ENCODE data around the gene TMEM86B.

The TMEM86B gene

GRCh38 chr19:55228403-55229031 is at the start of gene TMEM86B:
Gene TMEM86B, minus strand, starts transcription at chr19:55228763. Its CDS starts 22 bp downstream, at chr19:55228741.
- no peak for DNase-seq

- DNase-seq = no peak
Measured at GRCh38 chr19:55277494-55277893, 48.9 kb upstream of the TMEM86B start.

GRCh38 chr19:55276720-55277430 is 48.3 kb upstream of the TMEM86B start:
- no peak for DNase-seq

- peak in 1 of 2 experiments; percentile 77 for DNase-seq
Measured at GRCh38 chr19:55275851-55276719, 47.5 kb upstream of the TMEM86B start.

DNA sequence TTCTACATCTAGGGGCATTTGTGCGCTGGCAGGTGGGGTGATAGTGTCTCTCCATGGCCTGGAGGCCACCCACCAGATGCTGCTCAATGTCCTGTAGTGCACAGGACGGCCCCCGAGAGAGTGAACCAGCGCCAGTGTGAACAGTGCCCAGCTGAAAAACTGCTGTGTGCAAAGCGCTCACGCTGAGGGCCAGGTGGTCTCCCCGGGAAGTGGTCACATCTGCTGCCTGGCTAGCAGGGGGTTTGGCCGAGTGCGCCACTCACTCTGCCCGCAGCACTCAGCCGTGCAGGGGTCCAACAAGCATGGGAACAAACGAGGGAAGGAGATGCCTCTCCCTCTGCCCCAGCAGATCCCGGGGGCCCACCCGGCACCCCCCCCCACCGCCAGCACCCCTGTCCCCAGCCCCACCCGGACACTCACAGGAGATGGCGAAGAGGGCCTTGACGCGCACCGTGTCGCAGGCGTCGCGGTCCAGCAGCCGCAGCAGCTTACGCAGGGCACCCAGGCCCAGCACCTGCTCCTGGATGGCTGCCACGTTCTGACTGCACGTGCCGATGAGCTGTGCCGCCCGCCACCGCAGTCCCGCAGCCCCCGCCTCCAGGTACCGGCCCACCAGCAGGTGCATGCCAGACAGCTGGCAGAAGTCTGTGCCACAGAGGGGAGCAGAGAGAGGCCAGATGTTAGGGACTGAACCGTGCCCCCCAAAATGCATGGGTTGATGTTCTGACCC is 45.6 kb upstream of the TMEM86B start:
- peak; percentile 32 to 69 for DNase-seq

DNA sequence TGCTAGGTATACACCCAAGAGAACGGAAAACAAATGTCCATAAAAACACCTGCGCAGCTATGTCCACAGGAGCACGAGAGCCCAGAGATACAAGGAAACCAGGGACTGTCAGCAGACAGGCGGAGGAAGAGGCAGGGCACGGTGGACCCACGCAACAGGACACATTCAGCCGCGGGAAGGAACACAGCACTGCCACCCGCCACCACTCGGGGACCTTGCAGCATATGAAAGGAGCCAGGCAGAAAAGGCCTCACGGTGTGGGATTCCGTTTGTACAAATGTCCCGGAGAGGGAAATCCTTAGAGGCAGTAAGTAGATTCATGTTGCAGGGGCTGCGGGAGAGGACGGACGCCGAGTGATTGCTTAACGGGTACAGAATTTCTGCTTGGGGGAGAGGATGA is 43.6 kb upstream of the TMEM86B start:
- no peak for DNase-seq

DNA sequence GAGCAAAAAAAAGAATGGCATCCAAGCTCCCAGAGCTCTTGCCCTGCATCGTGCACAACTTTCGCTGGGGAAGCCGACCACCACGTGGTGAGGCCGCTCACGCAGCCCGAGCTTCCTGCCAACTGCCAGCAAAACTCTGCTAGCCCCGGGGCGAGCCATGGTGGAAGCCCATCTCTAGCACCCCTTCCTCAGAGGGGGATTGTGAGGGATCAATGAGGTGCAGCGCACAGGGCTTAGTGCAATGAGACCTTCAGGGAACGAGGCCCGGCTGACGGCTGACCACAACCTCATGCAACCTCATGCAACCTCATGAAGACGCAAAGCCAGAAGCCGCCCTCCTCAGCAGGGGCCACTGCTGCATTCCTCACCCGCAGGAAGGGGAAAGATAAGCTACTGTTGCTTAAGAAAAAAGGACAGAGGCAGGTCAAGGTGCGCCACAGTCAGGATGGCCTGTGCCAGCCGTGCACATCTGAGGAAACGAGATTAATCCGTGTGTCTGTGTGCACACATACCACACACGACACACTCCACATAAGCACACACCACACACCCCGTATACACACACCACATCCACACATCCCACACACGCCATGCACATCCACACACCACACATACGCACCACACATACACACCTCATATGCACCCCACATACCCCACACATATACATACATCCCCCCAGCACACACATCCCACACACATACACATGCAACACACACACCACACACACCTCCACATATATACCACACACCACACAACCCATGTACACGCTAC is 41.8 kb upstream of the TMEM86B start:
- DNase-seq = no peak

- DNase-seq = no peak
Measured at GRCh38 chr19:55269299-55269698, 40.7 kb upstream of the TMEM86B start.

DNA sequence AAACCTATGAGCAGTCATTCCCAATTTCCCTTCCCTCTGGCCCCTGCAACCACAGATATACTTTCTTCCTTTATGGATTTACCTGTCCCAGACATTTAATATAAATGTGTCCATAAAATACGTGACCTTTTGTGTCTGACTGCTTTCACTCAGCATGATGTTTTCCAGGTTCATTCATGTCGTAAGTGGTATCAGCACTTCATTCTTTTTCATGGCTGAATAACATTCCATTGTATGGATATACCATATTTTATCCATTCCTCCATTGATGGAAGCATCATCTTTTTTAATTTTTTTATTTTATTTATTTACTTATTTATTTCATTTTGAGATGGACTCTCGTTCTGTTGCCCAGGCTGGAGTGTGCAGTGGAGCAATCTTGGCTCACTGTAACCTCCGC is 38.3 kb upstream of the TMEM86B start:
- no peak for DNase-seq

- DNase-seq = no peak
Measured at GRCh38 chr19:55266404-55266803, 37.8 kb upstream of the TMEM86B start.

DNA sequence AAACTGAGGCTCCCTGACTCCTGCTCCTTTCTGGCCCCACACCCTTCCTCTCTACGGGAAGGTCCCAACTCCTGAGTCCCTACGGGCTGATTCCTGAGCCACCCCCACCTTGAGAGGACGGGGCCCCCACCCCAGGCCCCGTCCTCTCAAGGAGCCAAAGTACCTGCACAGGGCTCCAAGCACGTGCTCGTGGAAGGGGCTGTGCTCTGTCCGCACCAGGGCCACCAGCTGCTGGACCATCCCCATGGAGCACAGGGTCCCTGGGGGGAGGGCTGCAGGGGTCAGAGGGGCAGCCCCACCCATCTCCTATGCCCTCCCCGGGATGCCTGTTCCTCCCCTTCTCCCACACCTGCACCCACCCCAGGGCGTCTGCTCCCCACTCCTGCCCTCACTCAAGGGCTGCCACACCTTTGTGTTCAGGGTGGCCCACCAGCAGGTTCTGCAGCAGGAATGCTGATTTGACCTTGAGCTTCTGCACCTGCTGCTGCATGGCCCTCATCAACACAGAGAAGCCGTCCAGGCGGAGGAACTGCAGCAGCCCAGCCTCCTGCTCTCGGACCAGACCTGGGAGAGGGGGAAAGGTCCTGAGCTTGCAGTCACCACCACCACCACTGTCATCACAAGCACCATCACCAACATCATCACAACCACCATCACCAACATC is 37.3 kb upstream of the TMEM86B start:
- DNase-seq = no peak

- DNase-seq = no peak
Measured at GRCh38 chr19:55265173-55265572, 36.6 kb upstream of the TMEM86B start.

GRCh38 chr19:55264531-55264930 is 36.0 kb upstream of the TMEM86B start:
- DNase-seq = no peak

DNA sequence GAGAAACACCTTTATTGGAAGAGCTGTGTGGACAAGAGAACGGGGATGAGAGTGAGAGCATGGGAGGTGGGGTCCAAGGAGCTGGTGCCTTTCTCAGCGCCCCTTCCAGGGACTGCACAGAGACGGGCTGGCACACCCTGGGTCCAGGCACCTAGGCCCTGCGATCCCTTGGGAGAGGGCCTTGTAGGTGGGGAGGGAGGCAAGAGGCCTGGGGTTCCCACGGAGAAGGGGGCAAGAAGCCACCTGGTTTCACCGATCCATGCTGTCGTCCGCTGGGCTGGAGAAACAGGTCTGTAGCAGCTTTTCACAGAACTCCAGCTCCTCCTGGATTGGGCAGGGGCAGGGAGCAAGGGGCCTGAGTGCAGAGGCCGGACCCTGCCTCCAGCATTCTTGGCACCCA is 33.8 kb upstream of the TMEM86B start:
- no peak for DNase-seq

GRCh38 chr19:55261671-55262126 is 33.1 kb upstream of the TMEM86B start:
- DNase-seq = no peak

GRCh38 chr19:55259540-55260210 is 31.1 kb upstream of the TMEM86B start:
- no peak for DNase-seq

GRCh38 chr19:55258828-55259539 is 30.4 kb upstream of the TMEM86B start, which contains the start of gene PPP6R1:
Gene PPP6R1, minus strand, starts transcription at chr19:55259017. Its CDS starts 11,914 bp downstream, at chr19:55247103.
- peak; percentile 98 to 99 for DNase-seq

DNA sequence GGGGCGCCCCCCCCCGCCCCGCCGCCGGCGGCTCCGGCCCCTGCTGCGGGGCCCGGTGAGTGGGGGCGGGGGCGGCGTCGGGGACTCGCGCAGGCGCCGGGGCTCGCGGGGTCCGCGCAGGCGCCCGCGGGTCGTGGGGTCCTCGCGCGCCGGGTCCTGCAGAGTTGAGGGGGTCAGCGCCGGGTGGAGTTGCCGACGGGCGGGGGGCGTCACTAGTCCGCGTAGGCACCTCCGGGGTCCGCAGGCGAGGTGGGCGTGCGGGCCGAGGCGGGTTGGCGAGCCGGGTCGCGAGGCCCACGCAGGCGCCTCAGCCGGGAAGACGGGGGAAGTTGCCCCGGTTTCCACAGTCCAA is 29.9 kb upstream of the TMEM86B start:
- no peak for DNase-seq

GRCh38 chr19:55257461-55258420 is 29.2 kb upstream of the TMEM86B start:
- DNase-seq = peak in 1 of 2 experiments; percentile 45

Measured in NCI-H2081 (cell line).